Measurements from ENCODE around the gene GLI3.

GLI3 gene

DNA sequence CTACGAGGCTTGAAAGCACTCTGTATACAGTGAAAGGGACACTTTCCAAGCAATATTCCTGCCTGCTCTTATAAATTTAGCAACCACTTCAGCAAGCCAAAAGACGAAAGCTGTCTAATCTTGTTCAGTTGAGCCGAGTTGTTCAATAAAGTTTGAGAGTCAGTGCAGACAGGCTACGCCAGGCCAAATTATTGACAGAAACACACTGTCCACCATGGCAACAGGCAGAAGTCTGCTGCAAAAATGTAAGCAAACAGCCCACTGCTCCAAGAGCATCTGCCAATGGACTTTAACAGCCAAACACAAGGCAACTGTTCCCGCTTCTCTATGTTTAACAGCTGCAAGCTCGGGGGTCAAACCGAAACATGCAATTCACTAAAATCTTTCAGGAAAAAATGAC lies 85.7 kb downstream of the GLI3 start:
- no peak overlapping the region for H2AFZ ChIP-seq (ENCODE audit: low read depth, low read length)
- H3K9me3 ChIP-seq (ENCODE audit: insufficient read depth, low read length): no peaks in the 10 kb centered on the region
- no peaks in the 10 kb centered on the region for H3K79me2 ChIP-seq (ENCODE audit: low read length)
- H3K27ac ChIP-seq (ENCODE audit: low read length): no peak overlapping the region
- H3K36me3 ChIP-seq (replicated peaks; ENCODE audit: low read depth, low read length): no peaks in the 10 kb centered on the region
- TF ChIP-seq, protein P1, sequence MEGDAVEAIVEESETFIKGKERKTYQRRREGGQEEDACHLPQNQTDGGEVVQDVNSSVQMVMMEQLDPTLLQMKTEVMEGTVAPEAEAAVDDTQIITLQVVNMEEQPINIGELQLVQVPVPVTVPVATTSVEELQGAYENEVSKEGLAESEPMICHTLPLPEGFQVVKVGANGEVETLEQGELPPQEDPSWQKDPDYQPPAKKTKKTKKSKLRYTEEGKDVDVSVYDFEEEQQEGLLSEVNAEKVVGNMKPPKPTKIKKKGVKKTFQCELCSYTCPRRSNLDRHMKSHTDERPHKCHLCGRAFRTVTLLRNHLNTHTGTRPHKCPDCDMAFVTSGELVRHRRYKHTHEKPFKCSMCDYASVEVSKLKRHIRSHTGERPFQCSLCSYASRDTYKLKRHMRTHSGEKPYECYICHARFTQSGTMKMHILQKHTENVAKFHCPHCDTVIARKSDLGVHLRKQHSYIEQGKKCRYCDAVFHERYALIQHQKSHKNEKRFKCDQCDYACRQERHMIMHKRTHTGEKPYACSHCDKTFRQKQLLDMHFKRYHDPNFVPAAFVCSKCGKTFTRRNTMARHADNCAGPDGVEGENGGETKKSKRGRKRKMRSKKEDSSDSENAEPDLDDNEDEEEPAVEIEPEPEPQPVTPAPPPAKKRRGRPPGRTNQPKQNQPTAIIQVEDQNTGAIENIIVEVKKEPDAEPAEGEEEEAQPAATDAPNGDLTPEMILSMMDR (IDR thresholded peaks at IDR 0.05; ENCODE audit: low read depth, low read length): no peak
- TF ChIP-seq EZH2phosphoT487 (IDR thresholded peaks at IDR 0.05; ENCODE audit: low read depth): no peak
- H3K9ac ChIP-seq (ENCODE audit: low read length): no peak overlapping the region
- no peak overlapping the region for H3K4me2 ChIP-seq (ENCODE audit: low read length)
- no peaks in the 10 kb centered on the region for H3K4me1 ChIP-seq (ENCODE audit: low read length)
- H3K4me3 ChIP-seq (ENCODE audit: low read length): no peak overlapping the region
- no peaks in the 10 kb centered on the region for H4K20me1 ChIP-seq (ENCODE audit: insufficient read depth, low read length)
- peaks cover 9% of the 10 kb centered on the region; the same call in 1 of the 2 replicates for H3K27me3 ChIP-seq (ENCODE audit: low read depth, low read length)

DNA sequence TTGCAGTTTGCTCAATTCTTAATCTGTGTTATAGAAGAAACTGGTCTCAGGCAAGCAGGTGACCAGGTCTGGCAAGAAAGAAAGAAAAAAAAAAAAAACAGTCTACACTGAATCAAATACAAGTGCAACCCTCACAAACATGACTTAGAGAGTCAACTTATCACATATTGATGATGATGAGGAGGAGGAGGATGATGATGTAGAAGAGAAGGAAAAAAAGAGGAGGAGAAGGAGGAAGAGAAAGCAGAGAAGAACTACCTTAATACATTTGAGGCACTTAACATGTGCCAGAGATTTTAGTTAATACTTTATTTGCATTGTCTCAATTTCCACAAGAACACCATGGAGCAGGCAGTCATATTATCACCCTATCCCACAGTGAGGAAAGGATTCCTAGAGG lies 91.5 kb downstream of the GLI3 start:
- Histone ChIP-seq H3K79me2 (ENCODE audit: low read length) (no peaks in the 10 kb centered on the region), H4K20me1 (ENCODE audit: insufficient read depth, low read length) (no peaks in the 10 kb centered on the region), H3K36me3 (replicated peaks; ENCODE audit: low read depth, low read length) (no peaks in the 10 kb centered on the region), H3K27me3 (ENCODE audit: low read depth, low read length) (peaks cover 5% of the 10 kb centered on the region), H3K9ac (ENCODE audit: low read length) (no peak overlapping the region), H3K4me3 (ENCODE audit: low read length) (no peak overlapping the region), H3K4me2 (ENCODE audit: low read length) (no peak overlapping the region), H2AFZ (ENCODE audit: low read depth, low read length) (no peak overlapping the region), H3K4me1 (ENCODE audit: low read length) (no peaks in the 10 kb centered on the region), H3K27ac (ENCODE audit: low read length) (no peak overlapping the region), H3K9me3 (ENCODE audit: insufficient read depth, low read length) (no peaks in the 10 kb centered on the region)
- TF ChIP-seq, protein P1 (IDR thresholded peaks at IDR 0.05; ENCODE audit: low read depth, low read length): no peak

DNA sequence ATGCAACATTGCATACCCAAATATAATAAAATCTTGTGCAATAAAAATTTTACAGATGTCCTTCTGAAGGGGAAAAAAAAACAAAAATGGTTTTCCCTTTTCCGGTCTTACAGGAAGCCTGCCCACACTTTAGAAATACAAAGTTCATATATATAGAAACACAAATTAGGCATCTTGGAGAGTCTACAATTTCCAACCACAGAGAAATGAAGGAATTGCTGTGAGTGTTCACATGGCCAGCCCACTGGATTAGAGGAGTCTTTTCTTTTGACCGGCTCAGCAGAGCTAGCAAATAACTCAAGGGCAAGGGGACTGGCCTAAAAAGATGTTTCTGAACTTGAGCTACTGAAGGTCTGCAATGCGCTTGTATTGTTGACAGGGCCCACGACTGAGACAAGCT lies 92.4 kb downstream of the GLI3 start:
- no peaks in the 10 kb centered on the region for H3K79me2 ChIP-seq (ENCODE audit: low read length)
- H2AFZ ChIP-seq (ENCODE audit: low read depth, low read length): no peak overlapping the region
- H3K9me3 ChIP-seq (ENCODE audit: insufficient read depth, low read length): no peaks in the 10 kb centered on the region
- no peak overlapping the region for H3K4me2 ChIP-seq (ENCODE audit: low read length)
- no peak for TF ChIP-seq EZH2phosphoT487 (IDR thresholded peaks at IDR 0.05; ENCODE audit: low read depth)
- TF ChIP-seq, protein P1 (IDR thresholded peaks at IDR 0.05; ENCODE audit: low read depth, low read length): no peak
- no peak overlapping the region for H3K9ac ChIP-seq (ENCODE audit: low read length)
- H3K27ac ChIP-seq (ENCODE audit: low read length): no peak overlapping the region
- no peaks in the 10 kb centered on the region for H3K36me3 ChIP-seq (replicated peaks; ENCODE audit: low read depth, low read length)
- H3K4me3 ChIP-seq (ENCODE audit: low read length): no peak overlapping the region
- H3K27me3 ChIP-seq (ENCODE audit: low read depth, low read length): peaks cover 5% of the 10 kb centered on the region
- H4K20me1 ChIP-seq (ENCODE audit: insufficient read depth, low read length): no peaks in the 10 kb centered on the region
- no peaks in the 10 kb centered on the region for H3K4me1 ChIP-seq (ENCODE audit: low read length)

DNA sequence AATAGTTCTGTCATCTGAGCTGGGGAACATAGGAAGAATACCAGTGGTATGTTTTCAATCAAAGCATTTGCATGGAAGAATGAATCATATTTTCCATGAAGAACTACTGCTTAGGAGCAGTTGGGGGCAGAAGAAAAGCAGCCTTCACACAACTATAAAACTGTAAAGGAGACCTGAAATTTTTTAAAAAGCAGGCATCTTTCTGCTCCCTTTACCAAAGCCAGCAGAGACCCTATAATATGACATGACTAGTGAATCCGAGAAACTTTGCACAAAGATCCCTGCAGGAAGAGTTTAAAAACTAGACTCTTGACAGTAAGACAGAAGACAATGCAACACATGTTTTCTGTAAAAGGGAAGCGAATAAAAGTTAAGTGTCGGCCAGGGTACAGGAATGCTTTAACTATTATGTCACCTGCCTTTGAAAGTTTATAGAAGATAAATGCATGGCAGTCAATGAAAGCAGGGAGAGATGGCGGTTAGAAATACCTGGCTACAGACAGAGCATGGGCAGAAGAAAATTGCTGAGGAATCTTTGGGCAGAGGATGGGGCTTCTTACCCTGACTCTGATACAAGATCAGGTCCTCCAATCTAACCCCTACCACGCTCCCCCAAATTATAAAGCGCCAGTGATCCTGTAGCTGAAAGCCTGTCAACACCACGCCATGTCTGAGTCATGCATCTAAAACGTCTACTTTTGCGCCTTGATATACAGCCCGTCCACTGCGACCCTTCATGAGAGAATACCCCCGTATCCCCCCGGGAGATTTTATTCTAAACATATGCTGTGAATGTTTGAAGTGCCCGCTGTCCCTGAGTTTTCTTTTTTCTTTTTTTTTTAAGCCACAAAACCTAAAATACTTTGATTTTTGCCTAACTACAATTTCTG lies 93.1 kb downstream of the GLI3 start:
- Histone ChIP-seq H3K4me2 (ENCODE audit: low read length) (no peak overlapping the region), H3K4me3 (ENCODE audit: low read length) (no peak overlapping the region), H3K79me2 (ENCODE audit: low read length) (no peaks in the 10 kb centered on the region), H3K27me3 (ENCODE audit: low read depth, low read length) (peaks cover 5% of the 10 kb centered on the region), H3K27ac (ENCODE audit: low read length) (no peak overlapping the region), H2AFZ (ENCODE audit: low read depth, low read length) (no peak overlapping the region), H4K20me1 (ENCODE audit: insufficient read depth, low read length) (no peaks in the 10 kb centered on the region), H3K9me3 (ENCODE audit: insufficient read depth, low read length) (no peaks in the 10 kb centered on the region), H3K9ac (ENCODE audit: low read length) (no peak overlapping the region), H3K36me3 (replicated peaks; ENCODE audit: low read depth, low read length) (no peaks in the 10 kb centered on the region), H3K4me1 (ENCODE audit: low read length) (no peaks in the 10 kb centered on the region)
- no peak for TF ChIP-seq EZH2phosphoT487 (IDR thresholded peaks at IDR 0.05; ENCODE audit: low read depth)
- TF ChIP-seq, protein P1 (IDR thresholded peaks at IDR 0.05; ENCODE audit: low read depth, low read length): no peak

Measured in OCI-LY3 (cell line).